Measurements from ENCODE around the gene UQCRFS1. TPM values are rescaled to one million over a fixed set of nuclear protein-coding genes. Genes with fewer than 3 reads are reported as not detected.

The UQCRFS1 gene
- total and polyA plus RNA-seq, 2 donors (not counting 1 experiment from before 2014, with no cell fraction given) = 15.2 to 23.4 TPM

- Mint-ChIP-seq H3K4me1 (no peaks in the 10 kb centered on the region), H3K27me3 (no peaks in the 10 kb centered on the region), H3K27ac (no peak overlapping the region), H3K4me3 (no peak overlapping the region), H3K9me3 (ENCODE audit: insufficient read depth) (peaks cover 25% of the 10 kb centered on the region)
- Histone ChIP-seq H3K27ac (ENCODE audit: low read length in 2 of 2) (no peak overlapping the region), H4K20me1 (ENCODE audit: control insufficient read depth, insufficient read depth, low read length, poor library complexity, severe bottlenecking) (no peaks in the 10 kb centered on the region), H3K9me3 (ENCODE audit: control extremely low read depth in 1 of 3, control insufficient read depth in 2 of 3, insufficient read depth in 1 of 3, low read length in 2 of 3) (peaks cover 0 to 23% (median 7%) of the 10 kb centered on the region in 3 donors), H3K4me2 (replicated peaks; ENCODE audit: low read depth, low read length, poor library complexity, severe bottlenecking) (no peak overlapping the region), H3K79me2 (ENCODE audit: control insufficient read depth, insufficient read depth, low read length) (no peaks in the 10 kb centered on the region), H3K4me1 (ENCODE audit: control insufficient read depth in 2 of 2, insufficient read depth in 2 of 2, low read length in 2 of 2) (no peaks in the 10 kb centered on the region), H3K36me3 (replicated peaks in 1 of 2; ENCODE audit: control extremely low read depth in 1 of 2, control insufficient read depth in 1 of 2, extremely low read depth in 1 of 2, insufficient read depth in 2 of 2, low read length in 1 of 2) (no peaks in the 10 kb centered on the region), H3K4me3 (ENCODE audit: control extremely low read depth in 1 of 5, extremely low read depth in 1 of 5, insufficient read depth in 1 of 5, low read depth in 2 of 5, low read length in 4 of 5) (no peak overlapping the region), H3K27me3 (replicated peaks in 1 of 4; ENCODE audit: control extremely low read depth in 1 of 4, control insufficient read depth in 3 of 4, insufficient read depth in 4 of 4, low read length in 3 of 4) (no peaks in the 10 kb centered on the region), H3K9ac (ENCODE audit: low read length) (no peak overlapping the region), H2AFZ (ENCODE audit: insufficient read depth, low read depth, low read length, poor library complexity, severe bottlenecking) (no peak overlapping the region)
- ATAC-seq (ENCODE audit: low read depth) (no peak), DNase-seq (no peak)
- ChIA-PET CTCF (no interaction called here), POLR2A (no interaction called here)
- no CpG with 5 or more reads among the region's 2 CpGs for WGBS (ENCODE audit: insufficient coverage)
- intact Hi-C loops (cut with micrococcal nuclease) = no loop called here
- TF ChIP-seq CTCF (IDR thresholded peaks at IDR 0.05) = no peak
- no peak for TF ChIP-seq EZH2 (IDR thresholded peaks at IDR 0.05; ENCODE audit: borderline replicate concordance, insufficient read depth, low read depth, low read length, poor library complexity, severe bottlenecking)
These were observed 40.6 kb downstream of the UQCRFS1 start for GRCh38 chr19:29172302-29172701.

GRCh38 chr19:29171525-29171924 is 41.4 kb downstream of the UQCRFS1 start:
- Histone ChIP-seq H3K4me2 (replicated peaks; ENCODE audit: low read depth, low read length, poor library complexity, severe bottlenecking) (no peak overlapping the region), H3K9me3 (ENCODE audit: control extremely low read depth in 1 of 3, control insufficient read depth in 2 of 3, insufficient read depth in 1 of 3, low read length in 2 of 3) (peaks cover 0 to 21% (median 7%) of the 10 kb centered on the region in 3 donors), H3K79me2 (ENCODE audit: control insufficient read depth, insufficient read depth, low read length) (no peaks in the 10 kb centered on the region), H2AFZ (ENCODE audit: insufficient read depth, low read depth, low read length, poor library complexity, severe bottlenecking) (no peak overlapping the region), H3K36me3 (replicated peaks in 1 of 2; ENCODE audit: control extremely low read depth in 1 of 2, control insufficient read depth in 1 of 2, extremely low read depth in 1 of 2, insufficient read depth in 2 of 2, low read length in 1 of 2) (no peaks in the 10 kb centered on the region), H3K4me1 (ENCODE audit: control insufficient read depth in 2 of 2, insufficient read depth in 2 of 2, low read length in 2 of 2) (no peaks in the 10 kb centered on the region), H3K9ac (ENCODE audit: low read length) (no peak overlapping the region), H3K4me3 (ENCODE audit: control extremely low read depth in 1 of 5, extremely low read depth in 1 of 5, insufficient read depth in 1 of 5, low read depth in 2 of 5, low read length in 4 of 5) (no peak overlapping the region), H4K20me1 (ENCODE audit: control insufficient read depth, insufficient read depth, low read length, poor library complexity, severe bottlenecking) (no peaks in the 10 kb centered on the region), H3K27ac (ENCODE audit: low read length in 2 of 2) (no peak overlapping the region), H3K27me3 (replicated peaks in 1 of 4; ENCODE audit: control extremely low read depth in 1 of 4, control insufficient read depth in 3 of 4, insufficient read depth in 4 of 4, low read length in 3 of 4) (no peaks in the 10 kb centered on the region)
- no peaks in the 10 kb centered on the region for H3K4me1 Mint-ChIP-seq
- no peak overlapping the region for H3K27ac Mint-ChIP-seq
- ATAC-seq (ENCODE audit: low read depth) = no peak
- 100% methylated on average over 2 of the region's 2 CpGs for WGBS (ENCODE audit: insufficient coverage)
- H3K9me3 Mint-ChIP-seq (ENCODE audit: insufficient read depth) = peaks cover 19% of the 10 kb centered on the region
- CTCF ChIA-PET = no interaction called here
- H3K27me3 Mint-ChIP-seq = no peaks in the 10 kb centered on the region
- POLR2A ChIA-PET = no interaction called here
- no peak overlapping the region for H3K4me3 Mint-ChIP-seq
- DNase-seq = no peak
- TF ChIP-seq EZH2 (IDR thresholded peaks at IDR 0.05; ENCODE audit: borderline replicate concordance, insufficient read depth, low read depth, low read length, poor library complexity, severe bottlenecking) = no peak
- TF ChIP-seq CTCF (IDR thresholded peaks at IDR 0.05) = no peak
- intact Hi-C loops (cut with micrococcal nuclease) = no loop called here

Data from B cell (primary cell).